Measurements from ENCODE around the gene ADAMTSL2.

GRCh38 chr9:133591116-133591910, 56.8 kb downstream of the ADAMTSL2 start:
- TF ChIP-seq TCF4 (CRISPR knock-in tag; IDR thresholded peaks at IDR 0.05; ENCODE audit: borderline replicate concordance) = no peak
- TF ChIP-seq, protein P1, sequence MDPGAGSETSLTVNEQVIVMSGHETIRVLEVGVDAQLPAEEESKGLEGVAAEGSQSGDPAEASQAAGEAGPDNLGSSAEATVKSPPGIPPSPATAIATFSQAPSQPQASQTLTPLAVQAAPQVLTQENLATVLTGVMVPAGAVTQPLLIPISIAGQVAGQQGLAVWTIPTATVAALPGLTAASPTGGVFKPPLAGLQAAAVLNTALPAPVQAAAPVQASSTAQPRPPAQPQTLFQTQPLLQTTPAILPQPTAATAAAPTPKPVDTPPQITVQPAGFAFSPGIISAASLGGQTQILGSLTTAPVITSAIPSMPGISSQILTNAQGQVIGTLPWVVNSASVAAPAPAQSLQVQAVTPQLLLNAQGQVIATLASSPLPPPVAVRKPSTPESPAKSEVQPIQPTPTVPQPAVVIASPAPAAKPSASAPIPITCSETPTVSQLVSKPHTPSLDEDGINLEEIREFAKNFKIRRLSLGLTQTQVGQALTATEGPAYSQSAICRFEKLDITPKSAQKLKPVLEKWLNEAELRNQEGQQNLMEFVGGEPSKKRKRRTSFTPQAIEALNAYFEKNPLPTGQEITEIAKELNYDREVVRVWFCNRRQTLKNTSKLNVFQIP (CRISPR knock-in tag; IDR thresholded peaks at IDR 0.05; ENCODE audit: borderline replicate concordance, low read depth) = no peak
- TF ChIP-seq, protein P2, sequence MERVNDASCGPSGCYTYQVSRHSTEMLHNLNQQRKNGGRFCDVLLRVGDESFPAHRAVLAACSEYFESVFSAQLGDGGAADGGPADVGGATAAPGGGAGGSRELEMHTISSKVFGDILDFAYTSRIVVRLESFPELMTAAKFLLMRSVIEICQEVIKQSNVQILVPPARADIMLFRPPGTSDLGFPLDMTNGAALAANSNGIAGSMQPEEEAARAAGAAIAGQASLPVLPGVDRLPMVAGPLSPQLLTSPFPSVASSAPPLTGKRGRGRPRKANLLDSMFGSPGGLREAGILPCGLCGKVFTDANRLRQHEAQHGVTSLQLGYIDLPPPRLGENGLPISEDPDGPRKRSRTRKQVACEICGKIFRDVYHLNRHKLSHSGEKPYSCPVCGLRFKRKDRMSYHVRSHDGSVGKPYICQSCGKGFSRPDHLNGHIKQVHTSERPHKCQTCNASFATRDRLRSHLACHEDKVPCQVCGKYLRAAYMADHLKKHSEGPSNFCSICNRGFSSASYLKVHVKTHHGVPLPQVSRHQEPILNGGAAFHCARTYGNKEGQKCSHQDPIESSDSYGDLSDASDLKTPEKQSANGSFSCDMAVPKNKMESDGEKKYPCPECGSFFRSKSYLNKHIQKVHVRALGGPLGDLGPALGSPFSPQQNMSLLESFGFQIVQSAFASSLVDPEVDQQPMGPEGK (CRISPR knock-in tag; IDR thresholded peaks at IDR 0.05; ENCODE audit: borderline replicate concordance) = no peak
- TF ChIP-seq RARB (CRISPR knock-in tag; IDR thresholded peaks at IDR 0.05) = no peak
- no peak for TF ChIP-seq ZFP30 (CRISPR knock-in tag; IDR thresholded peaks at IDR 0.05)
- TF ChIP-seq, protein P3, sequence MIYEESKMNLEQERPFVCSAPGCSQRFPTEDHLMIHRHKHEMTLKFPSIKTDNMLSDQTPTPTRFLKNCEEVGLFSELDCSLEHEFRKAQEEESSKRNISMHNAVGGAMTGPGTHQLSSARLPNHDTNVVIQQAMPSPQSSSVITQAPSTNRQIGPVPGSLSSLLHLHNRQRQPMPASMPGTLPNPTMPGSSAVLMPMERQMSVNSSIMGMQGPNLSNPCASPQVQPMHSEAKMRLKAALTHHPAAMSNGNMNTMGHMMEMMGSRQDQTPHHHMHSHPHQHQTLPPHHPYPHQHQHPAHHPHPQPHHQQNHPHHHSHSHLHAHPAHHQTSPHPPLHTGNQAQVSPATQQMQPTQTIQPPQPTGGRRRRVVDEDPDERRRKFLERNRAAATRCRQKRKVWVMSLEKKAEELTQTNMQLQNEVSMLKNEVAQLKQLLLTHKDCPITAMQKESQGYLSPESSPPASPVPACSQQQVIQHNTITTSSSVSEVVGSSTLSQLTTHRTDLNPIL (CRISPR knock-in tag; IDR thresholded peaks at IDR 0.05; ENCODE audit: low read depth) = no peak
- TF ChIP-seq CSDC2 (CRISPR knock-in tag; IDR thresholded peaks at IDR 0.05) = no peak
- TF ChIP-seq SNAI2 (CRISPR knock-in tag; IDR thresholded peaks at IDR 0.05) = no peak
- no peak for TF ChIP-seq ARNTL (CRISPR knock-in tag; IDR thresholded peaks at IDR 0.05; ENCODE audit: borderline replicate concordance, low read depth)
- no peak for TF ChIP-seq PPARA (CRISPR knock-in tag; IDR thresholded peaks at IDR 0.05; ENCODE audit: borderline replicate concordance)
- TF ChIP-seq TOX (CRISPR knock-in tag; IDR thresholded peaks at IDR 0.05; ENCODE audit: borderline replicate concordance) = no peak
- no peak for TF ChIP-seq ZNF8 (CRISPR knock-in tag; IDR thresholded peaks at IDR 0.05)
